Osteocyte (in vitro differentiated cells): ENCODE results near the gene CNGA1. TPM values are rescaled to one million over a fixed set of nuclear protein-coding genes. Genes with fewer than 3 reads are reported as not detected.

Source experiments
- DNase-seq: peaks from one replicate; pipeline ENCODE4 v3.0.0; 2021; ENCODE audit warnings: mixed read lengths; ENCODE audit not compliant: unreplicated experiment; ENCODE audit errors: extremely low spot score
- H3K27ac Mint-ChIP-seq: one replicate; pipeline ENCODE4 v1.8.0; 2021; ENCODE audit warnings: mild to moderate bottlenecking, mixed read lengths; ENCODE audit not compliant: unreplicated experiment
- H3K27me3 Mint-ChIP-seq: one replicate; pipeline ENCODE4 v1.8.0; 2021; ENCODE audit warnings: mixed read lengths; ENCODE audit not compliant: unreplicated experiment
- H3K36me3 Mint-ChIP-seq: one replicate; pipeline ENCODE4 v1.8.0; 2021; ENCODE audit warnings: mixed read lengths; ENCODE audit not compliant: unreplicated experiment
- H3K4me1 Mint-ChIP-seq: one replicate; pipeline ENCODE4 v1.8.0; 2021; ENCODE audit warnings: mixed read lengths; ENCODE audit not compliant: unreplicated experiment
- H3K4me3 Mint-ChIP-seq: one replicate; pipeline ENCODE4 v1.8.0; 2021; ENCODE audit warnings: mild to moderate bottlenecking, moderate library complexity, mixed read lengths; ENCODE audit not compliant: unreplicated experiment
- H3K9me3 Mint-ChIP-seq: one replicate; pipeline ENCODE4 v1.8.0; 2021; ENCODE audit warnings: mixed read lengths; ENCODE audit not compliant: unreplicated experiment
- CTCF ChIP-seq: fragments of 200-600 bp; sonication (generic); IDR thresholded peaks from 2 replicates; pipeline ENCODE4 v1.5.0; 2021; ENCODE audit warnings: antibody characterized with exemption, mild to moderate bottlenecking, moderate library complexity
- total RNA-seq: library from RNA; stranded (reverse); gene quantifications from 2 replicates; pipeline ENCODE4 v1.2.1, GENCODE V29; 2021

Gene CNGA1
- total RNA-seq, 1 donor from 2014 or later: not detected

GRCh38 chr4:48038666-48039065 is 22.2 kb upstream of the CNGA1 start:
- no peak overlapping the region for H3K4me3 Mint-ChIP-seq
- DNase-seq: no peak
- H3K27ac Mint-ChIP-seq: no peak overlapping the region
- H3K36me3 Mint-ChIP-seq: no peaks in the 10 kb centered on the region
- no peaks in the 10 kb centered on the region for H3K9me3 Mint-ChIP-seq
- peaks cover 25% of the 10 kb centered on the region for H3K27me3 Mint-ChIP-seq
- H3K4me1 Mint-ChIP-seq: no peaks in the 10 kb centered on the region
- no peak for TF ChIP-seq CTCF

GRCh38 chr4:48037117-48037462 is 20.6 kb upstream of the CNGA1 start:
- H3K27ac Mint-ChIP-seq: no peak overlapping the region
- H3K27me3 Mint-ChIP-seq: peaks cover 10% of the 10 kb centered on the region
- H3K36me3 Mint-ChIP-seq: no peaks in the 10 kb centered on the region
- no peak overlapping the region for H3K4me3 Mint-ChIP-seq
- DNase-seq: no peak
- H3K4me1 Mint-ChIP-seq: no peaks in the 10 kb centered on the region
- no peaks in the 10 kb centered on the region for H3K9me3 Mint-ChIP-seq
- TF ChIP-seq CTCF: no peak

GRCh38 chr4:48035952-48036351 is 19.5 kb upstream of the CNGA1 start:
- H3K9me3 Mint-ChIP-seq: no peaks in the 10 kb centered on the region
- no peak for TF ChIP-seq CTCF
- no peaks in the 10 kb centered on the region for H3K36me3 Mint-ChIP-seq
- DNase-seq: no peak
- H3K4me1 Mint-ChIP-seq: peaks cover 3% of the 10 kb centered on the region
- H3K4me3 Mint-ChIP-seq: no peak overlapping the region
- H3K27me3 Mint-ChIP-seq: peaks cover 4% of the 10 kb centered on the region
- H3K27ac Mint-ChIP-seq: no peak overlapping the region

- peaks cover 8% of the 10 kb centered on the region for H3K27me3 Mint-ChIP-seq
- peaks cover 9% of the 10 kb centered on the region for H3K4me1 Mint-ChIP-seq
- no peaks in the 10 kb centered on the region for H3K9me3 Mint-ChIP-seq
- no peak overlapping the region for H3K27ac Mint-ChIP-seq
- TF ChIP-seq CTCF: peak; percentile 61
- H3K36me3 Mint-ChIP-seq: no peaks in the 10 kb centered on the region
- DNase-seq: no peak
- H3K4me3 Mint-ChIP-seq: no peak overlapping the region
These were observed 17.4 kb upstream of the CNGA1 start for GRCh38 chr4:48033825-48034413.

- Mint-ChIP-seq H3K27me3 (peaks cover 6% of the 10 kb centered on the region), H3K4me1 (peaks cover 9% of the 10 kb centered on the region), H3K9me3 (no peaks in the 10 kb centered on the region), H3K27ac (no peak overlapping the region), H3K36me3 (no peaks in the 10 kb centered on the region), H3K4me3 (no peak overlapping the region)
- TF ChIP-seq CTCF: no peak
- DNase-seq: no peak
These were observed 16.9 kb upstream of the CNGA1 start for GRCh38 chr4:48033412-48033811.
